Ecto neural progenitor cell (in vitro differentiated cells): ENCODE measurements around the gene SLC13A3.

Experiments
- DNase-seq: peaks from one replicate; pipeline ENCODE4 v3.0.0-alpha.2; 2018; ENCODE audit warnings: low spot score

The SLC13A3 gene, protein sequence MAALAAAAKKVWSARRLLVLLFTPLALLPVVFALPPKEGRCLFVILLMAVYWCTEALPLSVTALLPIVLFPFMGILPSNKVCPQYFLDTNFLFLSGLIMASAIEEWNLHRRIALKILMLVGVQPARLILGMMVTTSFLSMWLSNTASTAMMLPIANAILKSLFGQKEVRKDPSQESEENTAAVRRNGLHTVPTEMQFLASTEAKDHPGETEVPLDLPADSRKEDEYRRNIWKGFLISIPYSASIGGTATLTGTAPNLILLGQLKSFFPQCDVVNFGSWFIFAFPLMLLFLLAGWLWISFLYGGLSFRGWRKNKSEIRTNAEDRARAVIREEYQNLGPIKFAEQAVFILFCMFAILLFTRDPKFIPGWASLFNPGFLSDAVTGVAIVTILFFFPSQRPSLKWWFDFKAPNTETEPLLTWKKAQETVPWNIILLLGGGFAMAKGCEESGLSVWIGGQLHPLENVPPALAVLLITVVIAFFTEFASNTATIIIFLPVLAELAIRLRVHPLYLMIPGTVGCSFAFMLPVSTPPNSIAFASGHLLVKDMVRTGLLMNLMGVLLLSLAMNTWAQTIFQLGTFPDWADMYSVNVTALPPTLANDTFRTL

DNA sequence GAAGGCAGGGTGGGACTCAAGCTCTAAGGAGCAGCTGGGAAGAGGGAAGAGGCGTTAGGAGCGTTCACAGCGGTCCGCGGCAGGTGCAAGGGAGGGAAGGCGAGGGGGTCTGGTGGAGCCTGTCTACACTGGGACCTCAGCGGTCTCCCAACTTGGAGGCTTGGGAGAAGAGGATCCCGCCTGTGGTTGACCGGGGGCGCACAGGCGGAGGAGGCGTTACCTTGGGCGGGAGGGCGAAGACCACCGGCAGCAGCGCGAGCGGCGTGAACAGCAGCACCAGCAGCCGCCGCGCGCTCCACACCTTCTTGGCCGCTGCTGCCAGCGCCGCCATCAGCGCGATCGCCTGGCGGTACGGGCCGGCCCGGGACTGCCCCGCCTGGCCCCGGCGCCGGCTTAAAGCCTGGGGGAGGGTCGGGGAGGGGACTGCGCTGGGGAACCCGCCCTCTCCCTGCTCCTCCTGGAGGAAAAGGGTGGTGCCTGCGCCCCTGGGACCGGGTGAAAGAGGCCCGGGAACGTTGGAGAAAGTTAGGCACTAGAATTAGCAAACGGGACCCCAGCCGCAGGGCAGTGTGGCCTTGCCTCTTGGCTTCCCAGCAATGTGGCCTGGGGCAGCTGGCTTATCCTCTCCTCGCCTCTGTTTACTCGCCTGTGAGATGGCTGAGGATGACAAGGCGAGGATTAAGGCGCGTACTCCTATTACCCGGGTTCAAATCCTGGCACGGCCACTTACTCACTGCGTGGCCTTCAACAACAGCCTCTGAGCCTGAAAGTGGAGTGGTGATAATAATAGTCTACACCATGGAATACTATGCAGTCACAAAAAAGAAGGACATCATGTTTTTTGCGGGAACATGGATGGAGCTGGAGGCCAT is at the start of gene SLC13A3:
Gene SLC13A3 (minus strand): TSS at position 369 of the 872 bp plus-strand sequence. CDS start 38 bp downstream, at position 331.
- peak; percentile 79 for DNase-seq

DNA sequence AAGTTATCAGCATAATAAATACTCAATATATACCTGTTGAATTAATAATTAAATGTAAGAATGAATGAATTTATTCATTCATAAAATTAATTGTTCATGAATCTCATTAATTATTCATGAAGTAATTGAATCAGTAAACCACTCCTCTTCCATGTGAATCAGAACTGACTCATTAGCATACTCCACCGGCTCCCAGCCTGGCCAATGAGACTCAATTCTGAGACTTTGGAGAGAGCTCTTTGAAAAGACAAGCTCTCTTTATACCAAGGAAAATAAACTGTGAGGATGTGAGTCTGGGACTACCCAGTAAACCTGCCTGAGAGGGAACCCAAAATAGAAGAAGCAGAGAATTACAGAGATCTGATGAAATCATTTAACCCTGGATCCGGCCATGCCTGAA is 49.8 kb upstream of the SLC13A3 start:
- peak; percentile 6 for DNase-seq

DNA sequence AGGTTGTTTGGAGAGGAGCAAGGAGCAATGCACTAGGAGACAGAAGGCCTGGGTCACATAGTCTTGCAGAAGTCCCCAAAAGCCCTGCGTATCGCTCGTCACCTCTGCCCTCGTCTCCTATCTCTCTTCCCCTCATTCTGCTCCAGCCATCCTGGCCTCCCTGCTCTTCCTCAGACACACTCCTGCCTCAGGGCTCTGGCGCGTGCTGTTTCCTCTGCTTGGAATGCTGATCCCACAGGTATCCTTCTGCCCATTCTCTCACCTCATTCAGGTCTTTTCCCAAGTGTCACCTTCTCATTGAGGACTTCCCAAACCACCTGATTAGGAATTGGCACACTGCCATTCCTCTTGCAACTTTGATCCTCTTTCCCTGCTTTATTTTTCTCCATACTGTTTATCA is 49.2 kb upstream of the SLC13A3 start:
- peak; percentile 39 for DNase-seq

DNA sequence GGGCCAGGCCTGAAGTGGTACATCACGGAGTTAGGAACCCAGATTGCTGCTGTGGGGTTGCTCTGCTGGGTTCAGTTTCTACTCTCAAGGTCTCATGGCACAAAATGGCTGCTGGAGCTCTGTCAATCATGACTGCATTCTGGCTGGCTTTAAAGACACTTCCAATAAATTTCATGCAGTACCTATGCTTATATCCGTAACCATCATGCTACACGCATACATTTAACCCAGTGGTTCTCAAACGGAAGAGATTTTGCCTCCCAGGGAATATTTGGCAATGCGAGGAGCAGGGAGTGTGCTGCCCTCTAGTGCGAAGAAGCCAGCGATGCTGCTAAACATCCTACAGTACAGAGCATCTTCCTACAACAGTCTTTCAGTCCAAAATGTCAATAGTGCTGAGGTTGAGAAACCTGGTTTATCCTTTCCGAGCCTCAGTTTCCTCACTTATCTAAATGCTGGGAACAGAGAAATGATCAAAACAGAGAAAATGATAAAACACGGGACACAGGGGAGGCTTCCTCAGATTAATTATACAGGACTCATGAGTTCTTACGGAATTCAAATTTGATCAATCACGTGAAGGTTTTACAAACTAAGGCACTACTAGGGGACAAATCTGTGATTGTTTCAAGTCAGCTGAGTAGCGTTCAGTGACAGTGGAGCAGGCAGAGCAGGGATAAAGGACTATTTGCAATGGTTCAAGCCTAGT is 48.5 kb upstream of the SLC13A3 start:
- peak; percentile 48 for DNase-seq

DNA sequence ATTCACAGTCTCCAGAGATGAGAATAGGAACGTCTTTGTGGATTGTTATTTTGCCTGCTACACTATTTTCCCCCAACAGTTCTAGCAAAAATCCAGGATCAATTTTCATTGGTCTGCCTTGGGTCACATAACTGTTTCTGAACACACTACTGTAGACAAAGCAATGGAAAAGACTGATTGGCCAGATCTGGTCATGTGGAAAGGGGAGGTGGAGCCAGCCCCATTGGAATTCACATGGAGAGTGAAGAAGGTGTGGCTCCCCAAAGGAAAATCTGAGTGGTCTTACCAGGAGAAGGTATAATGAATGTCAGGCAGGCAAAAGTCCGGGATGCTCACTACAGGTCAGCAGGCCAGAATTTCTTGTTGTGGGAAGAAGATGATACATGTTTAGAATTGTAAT is 47.5 kb upstream of the SLC13A3 start:
- DNase-seq: no peak

DNA sequence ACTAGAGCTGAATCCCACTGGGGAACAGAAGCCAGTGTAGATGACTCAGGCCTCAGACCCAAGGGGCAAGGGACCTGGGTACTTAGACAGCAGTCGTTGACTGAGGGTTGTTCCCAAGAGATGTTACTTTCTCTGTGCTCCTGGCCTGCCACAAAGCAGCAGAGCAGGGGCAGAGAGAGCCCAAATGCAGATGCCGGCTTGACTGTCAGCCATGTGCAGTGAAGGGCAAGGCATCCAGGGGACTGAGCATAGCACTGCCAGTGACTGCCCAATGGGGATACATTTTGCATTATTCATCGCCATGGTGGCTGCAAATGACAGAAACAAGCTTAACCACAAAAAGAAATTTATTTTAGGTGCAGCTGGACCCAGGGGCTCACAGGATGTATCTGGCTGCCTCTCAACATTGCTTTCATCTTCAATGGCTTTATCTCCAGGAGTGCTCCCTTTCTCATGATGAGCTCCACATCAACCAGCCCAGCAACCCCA is 45.6 kb upstream of the SLC13A3 start:
- no peak for DNase-seq

DNA sequence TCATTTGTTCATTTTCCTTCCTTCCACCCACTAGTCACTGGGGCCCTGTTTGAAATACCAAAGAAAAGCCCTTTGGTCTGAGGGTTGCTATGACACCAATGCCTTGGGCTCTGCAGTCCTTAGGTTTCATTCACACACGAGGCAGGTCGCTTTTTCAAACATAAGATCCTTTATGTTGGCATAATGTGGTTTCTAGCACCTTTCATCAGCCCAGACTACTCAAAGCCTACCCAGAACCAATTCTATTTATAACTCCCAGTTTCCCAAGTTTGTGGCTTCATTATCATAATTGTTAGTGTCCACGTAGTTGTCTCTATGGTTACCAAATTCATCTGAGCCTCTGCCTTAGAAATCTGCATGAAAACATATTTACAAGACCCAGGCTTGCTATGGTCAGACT is 44.6 kb upstream of the SLC13A3 start:
- DNase-seq: no peak

DNA sequence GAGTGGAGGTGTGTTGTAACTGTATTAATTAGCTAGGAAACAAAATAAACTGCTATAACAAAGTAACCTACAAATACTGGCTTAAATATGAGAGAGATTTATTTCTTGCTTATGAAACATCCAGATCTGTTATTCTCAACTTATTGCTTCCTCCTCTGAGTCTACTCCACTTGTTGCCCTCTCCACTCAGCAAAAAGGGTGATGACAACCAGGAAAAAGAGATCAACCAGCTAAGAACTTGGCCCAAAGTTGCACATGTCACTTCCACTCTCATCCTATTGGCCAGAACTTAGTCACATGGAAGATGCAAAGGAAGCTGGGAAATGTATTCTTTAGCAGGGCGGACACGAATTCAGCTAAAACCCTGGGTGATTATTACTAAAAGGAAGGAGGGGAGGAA is 43.2 kb upstream of the SLC13A3 start:
- DNase-seq: no peak

DNA sequence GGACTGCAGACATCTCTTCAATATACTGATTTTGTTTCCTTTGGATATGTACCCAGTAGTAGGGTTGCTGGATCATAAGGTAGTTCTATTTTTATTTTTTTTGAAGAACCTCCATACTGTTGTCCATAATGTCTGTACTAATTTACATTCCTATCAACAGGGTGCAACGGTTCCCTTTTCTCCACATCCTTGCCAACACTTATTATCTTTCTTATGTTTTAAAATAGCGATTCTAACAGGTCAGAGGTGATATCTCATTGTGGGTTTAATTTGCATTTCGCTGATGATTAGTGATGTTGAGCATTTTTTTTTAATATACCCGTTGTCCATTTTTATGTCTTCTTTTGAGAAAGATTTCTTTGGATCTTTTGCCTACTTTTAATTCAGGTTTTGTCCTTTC is 39.9 kb upstream of the SLC13A3 start:
- DNase-seq: no peak

DNA sequence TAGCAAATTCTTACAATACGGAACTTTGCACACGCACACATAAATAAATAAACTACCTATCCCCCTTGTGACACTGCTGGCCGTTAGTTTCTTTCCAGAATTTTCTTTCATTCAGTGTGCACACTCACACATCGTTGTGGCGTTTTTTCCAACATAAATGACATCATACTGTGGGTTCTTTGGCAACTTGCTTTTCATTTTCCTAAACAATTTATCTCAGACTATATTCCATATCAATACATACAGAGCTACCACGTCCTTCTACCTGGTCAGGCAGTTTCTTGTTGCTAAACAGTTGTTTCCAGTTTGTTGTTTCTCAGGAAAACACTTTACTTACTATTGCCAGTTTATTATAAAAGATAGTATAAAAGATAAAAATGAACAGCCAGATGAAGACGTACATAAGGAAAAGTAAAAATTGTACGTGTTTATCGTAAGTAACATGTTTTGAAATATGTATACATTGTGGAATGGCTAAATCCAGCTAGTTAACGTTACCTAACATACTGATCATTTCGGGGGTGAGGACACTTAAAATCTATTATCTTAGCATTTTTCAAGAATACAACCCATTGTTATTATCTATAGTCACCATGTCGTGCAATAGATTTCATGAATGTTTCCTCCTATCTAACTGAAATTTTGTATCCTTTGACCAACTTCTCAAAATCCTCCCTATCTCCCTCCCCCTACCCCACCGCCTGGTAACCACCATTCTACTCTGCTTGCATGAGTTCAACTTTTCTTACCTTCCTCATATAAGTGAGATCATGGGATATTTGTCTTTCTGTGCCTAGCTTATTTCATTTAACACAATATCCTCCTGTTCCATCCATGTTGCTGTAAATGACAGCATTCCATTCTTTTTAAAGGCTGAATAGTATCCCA is 39.2 kb upstream of the SLC13A3 start:
- DNase-seq: peak; percentile 10

DNA sequence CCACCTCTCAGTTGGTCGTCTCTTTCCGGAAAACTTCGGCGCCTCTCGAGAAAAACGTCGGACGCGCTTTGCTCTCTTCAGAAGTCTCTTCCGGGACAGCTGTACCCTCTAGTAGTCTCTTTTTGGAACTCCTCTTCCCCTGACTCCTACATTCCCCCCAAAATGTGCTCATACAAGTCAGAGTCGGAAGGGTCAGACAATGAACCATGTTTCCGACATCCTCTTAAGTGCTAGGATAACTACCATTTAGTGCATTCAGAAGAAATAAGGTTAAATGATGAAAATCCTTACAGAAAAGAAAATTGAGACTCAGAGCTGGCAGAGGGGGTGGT is 38.5 kb upstream of the SLC13A3 start:
- peak; percentile 41 for DNase-seq

DNA sequence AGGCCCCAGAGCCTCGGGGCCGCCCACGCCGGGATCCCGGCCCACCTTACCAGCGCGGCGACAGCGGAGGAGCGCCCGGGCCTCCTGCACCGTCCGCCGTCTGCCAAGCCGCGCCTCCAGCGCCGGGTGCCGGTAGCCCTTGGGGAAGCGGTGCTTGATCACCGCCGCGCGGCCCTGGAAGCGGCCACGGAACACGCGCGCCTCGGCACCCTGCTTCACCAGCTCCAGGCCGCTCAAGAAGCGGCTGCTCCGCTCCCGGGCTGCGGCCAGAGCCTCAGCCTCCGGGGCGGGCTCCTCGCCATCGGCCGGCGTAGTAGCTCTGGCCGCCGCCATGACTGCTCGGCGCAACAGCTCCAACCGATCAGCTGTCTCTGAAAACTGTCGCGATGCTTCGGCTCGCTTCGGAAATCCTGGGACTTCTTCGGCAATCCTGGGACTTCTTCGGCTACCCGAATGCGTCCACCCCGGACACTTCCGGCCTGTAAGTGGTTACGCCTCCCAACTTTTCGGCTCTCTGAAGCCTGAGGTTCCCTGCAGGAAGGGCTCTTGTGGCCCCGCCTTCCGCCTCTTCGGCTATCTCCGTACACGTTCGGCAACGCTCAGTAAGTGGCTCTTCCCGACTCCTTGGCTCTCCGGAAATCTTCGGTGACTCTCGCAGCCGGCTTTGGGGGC is 38.0 kb upstream of the SLC13A3 start, which contains the start of gene TP53RK:
Gene TP53RK (minus strand): TSS at position 363 of the 672 bp plus-strand sequence. CDS start 30 bp downstream, at position 333.
- DNase-seq: peak; percentile 99

DNA sequence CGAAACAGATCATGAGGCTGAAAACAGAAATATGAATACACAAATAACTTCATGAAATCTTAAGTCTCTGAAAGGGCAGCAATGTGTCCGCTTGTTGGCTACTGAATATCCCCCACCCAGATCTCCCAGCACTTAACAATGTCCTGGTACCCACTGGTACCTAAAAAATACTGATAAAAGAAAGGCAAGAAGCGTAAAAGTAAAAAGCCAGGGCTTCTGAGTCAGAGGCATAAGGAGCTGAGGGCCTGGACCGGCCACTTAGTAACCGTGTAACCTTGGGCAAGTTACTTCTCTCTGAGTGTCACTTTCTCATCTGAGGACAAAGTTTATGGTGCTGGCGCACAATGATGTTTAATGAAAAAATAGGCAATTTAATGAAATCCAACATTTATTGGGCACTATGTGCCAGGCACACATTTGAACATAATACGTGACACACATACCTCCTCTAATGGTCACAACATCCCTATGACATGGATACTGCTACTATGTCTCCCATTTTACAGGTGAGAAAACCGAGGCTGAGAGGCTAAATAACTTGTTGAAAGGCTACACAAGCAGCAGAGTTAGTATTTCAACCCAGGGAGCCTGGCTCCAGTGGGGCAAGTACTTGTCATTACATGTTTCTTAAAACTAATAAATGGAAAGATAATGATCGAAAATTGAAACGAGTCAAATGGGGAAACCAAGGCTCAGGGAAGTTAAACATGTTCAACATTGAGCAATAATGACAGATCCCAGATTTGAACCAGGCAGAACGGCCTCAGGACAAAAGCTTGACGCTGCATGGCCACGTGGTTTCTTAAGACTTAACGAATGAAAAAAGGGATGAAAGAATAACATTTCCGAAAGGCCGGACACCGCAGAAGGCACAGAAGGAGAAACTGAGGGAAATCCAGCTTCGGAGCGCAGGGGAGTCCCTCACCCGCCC is 37.2 kb upstream of the SLC13A3 start:
- no peak for DNase-seq

DNA sequence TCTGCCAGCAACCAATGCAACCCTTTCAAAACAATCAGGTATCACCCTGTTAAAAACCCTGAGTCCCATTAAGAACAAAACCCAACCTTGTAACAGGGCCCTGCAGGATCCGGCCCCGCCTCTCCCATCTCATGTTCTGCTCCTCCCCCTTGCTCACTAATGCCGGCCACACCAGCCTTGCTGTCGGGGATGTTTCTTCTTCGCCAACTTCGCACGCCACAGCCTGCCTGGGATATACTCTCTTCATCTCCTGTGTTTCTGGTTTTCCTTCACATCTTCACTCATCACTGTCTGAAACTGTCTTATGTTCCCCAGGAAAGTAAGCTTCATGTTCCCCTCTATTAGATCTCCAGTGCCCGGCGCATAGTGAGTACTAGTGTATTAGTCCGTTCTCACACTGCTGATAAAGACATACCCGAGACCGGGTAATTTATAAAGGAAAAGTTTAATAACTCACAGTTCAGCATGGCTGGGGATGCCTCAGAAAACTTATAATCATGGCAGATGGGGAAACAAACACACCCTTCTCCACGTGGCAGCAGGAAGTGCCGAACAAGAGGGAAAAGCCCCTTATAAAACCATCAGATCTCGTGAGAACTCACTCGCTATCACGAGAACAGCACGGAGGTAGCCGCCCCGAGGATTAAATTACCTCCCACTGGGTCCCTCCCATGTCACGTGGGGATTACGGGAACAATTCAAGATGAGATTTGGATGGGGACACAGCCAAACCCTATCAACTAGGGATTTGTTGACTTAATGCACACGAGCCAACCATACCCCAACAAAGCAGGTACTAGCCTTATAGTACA is 32.9 kb upstream of the SLC13A3 start:
- DNase-seq: peak; percentile 78

DNA sequence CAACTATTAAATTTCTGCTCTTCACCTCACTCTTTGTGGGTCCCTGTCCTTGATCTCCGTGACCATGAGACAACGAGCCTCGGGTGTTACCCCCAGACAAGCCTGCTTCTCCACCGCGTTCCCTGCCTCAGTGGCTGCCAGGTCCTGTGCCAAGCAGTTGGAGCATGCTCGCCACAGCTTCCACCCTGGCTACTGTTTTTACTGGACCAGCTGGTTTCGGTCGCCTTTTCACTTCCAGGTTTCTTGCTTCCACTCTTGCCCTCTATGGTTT is 32.3 kb upstream of the SLC13A3 start:
- DNase-seq: no peak

DNA sequence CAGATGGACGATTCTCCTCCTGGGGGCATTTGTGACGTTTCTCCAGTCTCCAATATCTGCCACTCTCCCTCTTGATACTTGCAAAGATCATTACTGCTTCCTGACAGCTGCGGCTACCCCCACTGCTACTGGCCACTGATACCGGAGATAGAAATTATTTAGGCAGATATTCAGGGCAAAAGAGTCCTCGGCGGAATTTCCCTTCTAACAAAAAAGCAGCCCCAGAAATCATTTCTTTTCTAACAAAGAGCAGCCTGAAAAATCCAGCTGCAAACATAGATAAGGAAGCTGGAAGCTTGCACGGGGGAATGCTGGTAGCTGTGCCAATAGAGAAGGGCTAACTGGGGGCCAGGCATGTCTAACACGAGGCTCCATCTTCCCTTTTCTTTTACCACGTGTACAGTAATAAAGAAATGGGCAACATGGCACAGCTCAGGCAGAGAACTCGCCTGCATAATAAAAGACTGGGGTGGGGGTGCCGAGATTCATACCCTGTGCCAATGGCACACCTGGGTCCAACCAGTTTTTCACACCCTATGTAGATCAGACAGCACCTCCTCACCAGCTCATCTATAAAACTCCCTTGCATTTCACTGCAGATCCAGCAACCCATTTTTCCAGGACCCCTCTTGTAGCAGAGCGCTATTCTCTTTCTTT is 31.9 kb upstream of the SLC13A3 start:
- no peak for DNase-seq

DNA sequence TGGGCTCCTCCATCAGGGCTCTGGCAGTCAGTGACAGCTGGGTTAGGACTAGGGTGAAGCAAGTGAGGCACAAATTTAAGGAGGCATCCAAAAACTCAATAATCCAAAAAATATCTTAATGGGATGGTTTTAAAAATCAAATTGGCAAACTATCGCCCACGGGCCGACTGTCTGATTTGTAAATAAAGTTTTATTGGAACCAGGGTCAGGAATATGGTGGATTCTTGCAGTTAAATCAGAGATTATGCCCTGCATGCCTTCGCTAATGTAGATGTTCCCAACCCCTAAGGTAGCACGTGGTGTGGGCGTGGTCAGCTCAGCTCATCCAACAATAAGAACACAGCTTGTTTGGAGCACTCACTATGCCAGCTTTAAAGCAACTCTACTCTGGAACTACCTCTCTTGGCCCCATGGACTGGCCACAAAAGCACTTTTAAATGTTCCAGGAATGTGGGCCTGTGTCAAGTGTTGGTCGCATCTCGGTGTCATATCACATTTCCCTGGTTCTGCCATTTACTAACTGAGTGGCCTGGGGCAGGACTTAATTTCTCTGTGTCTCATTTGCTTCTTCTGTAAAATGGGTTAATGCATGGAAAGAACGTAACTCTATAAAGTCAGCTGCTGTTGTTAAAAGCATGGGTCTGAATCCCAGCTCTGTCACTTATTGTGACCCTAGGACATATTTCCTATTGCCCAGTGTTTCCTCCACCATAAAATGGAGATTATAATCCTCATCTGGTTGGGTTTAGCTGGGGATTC is 31.0 kb upstream of the SLC13A3 start:
- DNase-seq: no peak
